Measurements from ENCODE around the gene PPP1R3D. TPM values are rescaled to one million over a fixed set of nuclear protein-coding genes. Genes with fewer than 3 reads are reported as not detected.
A peak's percentile ranks its signal among the peaks of the same experiment; 100 is the strongest.

PPP1R3D gene
- total RNA-seq, 4 donors from 2014 or later, result 8.4 to 14.7 (median 10.8) TPM

- Histone ChIP-seq H3K9me3 (no peaks in the 10 kb centered on the region), H3K36me3 (peaks cover 5 to 39% (median 6%) of the 10 kb centered on the region in 3 donors), H3K27ac (no peak overlapping the region), H3K4me3 (no peak overlapping the region), H3K27me3 (no peaks in the 10 kb centered on the region), H3K4me1 (peaks cover 10 to 63% (median 10%) of the 10 kb centered on the region in 3 donors)
- DNase-seq, result no peak
- 68 to 76% methylated on average over 3 of the region's 3 CpGs for WGBS, 2 donors
- TF ChIP-seq POLR2A (IDR thresholded peaks at IDR 0.05) (no peak), CTCF (IDR thresholded peaks at IDR 0.05) (no peak)
- intact Hi-C loops (cut with DNase I), result no loop called here
Measured at GRCh38 chr20:59945175-59945574, 5.1 kb upstream of the PPP1R3D start.

GRCh38 chr20:59944726-59945125, 4.6 kb upstream of the PPP1R3D start:
- TF ChIP-seq POLR2A (IDR thresholded peaks at IDR 0.05) (no peak), CTCF (IDR thresholded peaks at IDR 0.05) (no peak)
- intact Hi-C loops (cut with DNase I), result no loop called here
- H3K4me1 ChIP-seq, result peaks cover 10 to 63% (median 10%) of the 10 kb centered on the region in 3 donors
- H3K9me3 ChIP-seq, result no peaks in the 10 kb centered on the region
- WGBS, 2 donors, result 81 to 96% methylated on average over 7 of the region's 7 CpGs
- no peaks in the 10 kb centered on the region for H3K27me3 ChIP-seq
- no peak overlapping the region for H3K27ac ChIP-seq
- no peak for DNase-seq
- H3K4me3 ChIP-seq, result no peak overlapping the region
- H3K36me3 ChIP-seq, result peaks cover 5 to 36% (median 6%) of the 10 kb centered on the region in 3 donors

GRCh38 chr20:59942245-59942644, 2.1 kb upstream of the PPP1R3D start:
- Histone ChIP-seq H3K4me3 (no peak overlapping the region), H3K27ac (peak overlapping the region in 1 of 4 donors; percentile 92), H3K9me3 (no peaks in the 10 kb centered on the region), H3K36me3 (peaks cover 5 to 36% (median 6%) of the 10 kb centered on the region in 3 donors), H3K4me1 (peaks cover 25 to 72% (median 31%) of the 10 kb centered on the region in 3 donors), H3K27me3 (no peaks in the 10 kb centered on the region)
- intact Hi-C loops (cut with DNase I), result no loop called here
- 78 to 97% methylated on average over 2 of the region's 2 CpGs for WGBS, 2 donors
- DNase-seq, result no peak
- TF ChIP-seq POLR2A (IDR thresholded peaks at IDR 0.05), result no peak
- no peak for TF ChIP-seq CTCF (IDR thresholded peaks at IDR 0.05)

- H3K4me1 ChIP-seq, result peaks cover 28 to 72% (median 37%) of the 10 kb centered on the region in 3 donors
- H3K27me3 ChIP-seq, result no peaks in the 10 kb centered on the region
- 0% methylated on average over 3 to 4 of the region's 4 CpGs for WGBS, 2 donors
- no peak for DNase-seq
- TF ChIP-seq POLR2A (IDR thresholded peaks at IDR 0.05) (no peak), CTCF (IDR thresholded peaks at IDR 0.05) (no peak)
- intact Hi-C loops (cut with DNase I), result no loop called here
- H3K36me3 ChIP-seq, result peaks cover 5 to 36% (median 6%) of the 10 kb centered on the region in 3 donors
- H3K27ac ChIP-seq, result peak overlapping the region; percentile 91 to 96 (median 94)
- no peaks in the 10 kb centered on the region for H3K9me3 ChIP-seq
- H3K4me3 ChIP-seq, result peak overlapping the region; percentile 61 to 88 (median 77)
Measured at GRCh38 chr20:59940956-59941294, 820 bp upstream of the PPP1R3D start.

GRCh38 chr20:59939879-59940128, 301 bp downstream of the PPP1R3D start:
- WGBS, 2 donors, result 0% methylated on average over 14 of the region's 24 CpGs; no CpG with 5 or more reads in 1 of the 2 donors
- Histone ChIP-seq H3K27ac (peak overlapping the region; percentile 91 to 96 (median 94)), H3K27me3 (no peaks in the 10 kb centered on the region), H3K36me3 (peaks cover 5 to 30% (median 6%) of the 10 kb centered on the region in 3 donors), H3K4me1 (peaks cover 28 to 67% (median 37%) of the 10 kb centered on the region in 3 donors), H3K9me3 (no peaks in the 10 kb centered on the region), H3K4me3 (peak overlapping the region; percentile 61 to 88 (median 77))
- intact Hi-C loops (cut with DNase I), result no loop called here
- TF ChIP-seq POLR2A (IDR thresholded peaks at IDR 0.05) (no peak), CTCF (IDR thresholded peaks at IDR 0.05) (no peak)
- no peak for DNase-seq

Data from esophagus squamous epithelium (tissue), 5 donors.